HEK293T (cell line): ENCODE data around the gene MYL3.

ENCODE experiments used
- ARNT ChIP-seq: fragments of 450-650 bp; IDR thresholded peaks from 2 replicates; pipeline ENCODE4 v1.6.1; 2017; ENCODE audit warnings: mild to moderate bottlenecking
- BHLHE40 ChIP-seq: fragments of 450-650 bp; IDR thresholded peaks from 2 replicates; pipeline ENCODE4 v1.6.1; 2016; ENCODE audit warnings: mild to moderate bottlenecking, moderate library complexity, borderline replicate concordance
- ELF4 ChIP-seq: fragments of 450-650 bp; IDR thresholded peaks from 2 replicates; pipeline ENCODE4 v1.6.1; 2017; ENCODE audit warnings: antibody characterized with exemption
- FOXK2 ChIP-seq: fragments of 450-650 bp; IDR thresholded peaks from 2 replicates; pipeline ENCODE4 v1.6.1; 2016; ENCODE audit warnings: mild to moderate bottlenecking
- FOXM1 ChIP-seq: fragments of 450-650 bp; IDR thresholded peaks from 2 replicates; pipeline ENCODE4 v1.6.1; 2017; ENCODE audit warnings: mild to moderate bottlenecking, borderline replicate concordance
- HDGF ChIP-seq: fragments of 450-650 bp; IDR thresholded peaks from 2 replicates; pipeline ENCODE4 v1.6.1; 2017; ENCODE audit warnings: antibody characterized with exemption, borderline replicate concordance
- LEF1 ChIP-seq: fragments of 450-650 bp; IDR thresholded peaks from 2 replicates; pipeline ENCODE4 v1.6.1; 2017; ENCODE audit warnings: mild to moderate bottlenecking, borderline replicate concordance
- SP1 ChIP-seq: fragments of 450-650 bp; IDR thresholded peaks from 2 replicates; pipeline ENCODE4 v1.6.1; 2017
- TARDBP ChIP-seq: fragments of 450-650 bp; IDR thresholded peaks from 2 replicates; pipeline ENCODE4 v1.6.1; 2016
- TF ChIP-seq, protein P1 (sequence below): fragments of 450-650 bp; IDR thresholded peaks from 2 replicates; pipeline ENCODE4 v1.6.1; 2016

DNA sequence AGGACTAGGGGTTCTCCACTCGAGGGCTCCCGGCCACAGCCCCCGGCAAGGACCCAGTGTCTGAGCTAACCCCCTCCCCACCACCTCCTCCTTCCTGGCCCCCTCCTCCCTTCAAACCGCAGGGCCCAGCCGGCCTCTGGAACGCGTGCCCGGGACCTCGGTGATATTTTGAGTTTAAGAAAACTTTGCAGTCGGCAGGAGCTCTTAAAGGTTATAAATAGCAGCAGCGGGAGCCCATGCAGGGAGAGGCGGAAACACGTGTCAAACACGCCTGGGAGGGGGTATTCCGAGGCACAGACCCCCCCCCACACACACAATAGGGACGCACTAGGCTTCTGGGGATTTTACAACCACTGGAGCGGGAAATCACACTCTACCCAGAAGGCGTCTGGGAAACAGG is 11.2 kb upstream of the MYL3 start:
- no peak for TF ChIP-seq FOXK2
- TF ChIP-seq ELF4, result no peak
- TF ChIP-seq BHLHE40, result no peak
- TF ChIP-seq TARDBP, result no peak
- TF ChIP-seq LEF1, result no peak
- no peak for TF ChIP-seq ARNT
- TF ChIP-seq HDGF, result no peak
- TF ChIP-seq FOXM1, result no peak
- no peak for TF ChIP-seq SP1
- TF ChIP-seq, protein P1, sequence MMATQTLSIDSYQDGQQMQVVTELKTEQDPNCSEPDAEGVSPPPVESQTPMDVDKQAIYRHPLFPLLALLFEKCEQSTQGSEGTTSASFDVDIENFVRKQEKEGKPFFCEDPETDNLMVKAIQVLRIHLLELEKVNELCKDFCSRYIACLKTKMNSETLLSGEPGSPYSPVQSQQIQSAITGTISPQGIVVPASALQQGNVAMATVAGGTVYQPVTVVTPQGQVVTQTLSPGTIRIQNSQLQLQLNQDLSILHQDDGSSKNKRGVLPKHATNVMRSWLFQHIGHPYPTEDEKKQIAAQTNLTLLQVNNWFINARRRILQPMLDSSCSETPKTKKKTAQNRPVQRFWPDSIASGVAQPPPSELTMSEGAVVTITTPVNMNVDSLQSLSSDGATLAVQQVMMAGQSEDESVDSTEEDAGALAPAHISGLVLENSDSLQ, result no peak
